Measurements from ENCODE around the gene CNTNAP5.

The CNTNAP5 gene

DNA sequence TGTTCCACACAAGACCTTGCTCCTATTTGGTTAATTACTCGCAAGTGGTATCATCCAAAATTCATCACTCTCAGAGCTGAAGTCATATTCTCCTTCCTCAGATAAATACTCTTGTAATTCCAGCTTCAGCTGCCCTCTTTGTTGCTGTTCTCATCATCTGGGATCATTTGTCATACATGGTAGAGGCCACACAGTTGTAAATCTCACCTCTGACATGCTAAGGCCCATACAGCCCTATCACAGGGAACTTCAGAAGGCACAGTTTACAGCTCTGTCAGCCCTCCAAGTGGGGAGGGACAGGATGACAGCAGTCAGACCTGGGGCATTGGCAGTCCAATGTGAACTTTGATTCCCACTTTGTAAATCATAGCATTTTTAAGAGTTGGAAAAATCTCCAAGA lies 399.0 kb downstream of the CNTNAP5 start:
- Histone ChIP-seq H3K79me2 (no peaks in the 10 kb centered on the region), H3K9ac (no peak overlapping the region), H3K4me3 (ENCODE audit: low read depth, low read length) (no peak overlapping the region), H3K27me3 (ENCODE audit: control insufficient read depth, insufficient read depth, low read length) (no peaks in the 10 kb centered on the region), H3K9me3 (ENCODE audit: control insufficient read depth, low read length) (no peaks in the 10 kb centered on the region), H3K36me3 (ENCODE audit: control insufficient read depth, insufficient read depth, low read length) (no peaks in the 10 kb centered on the region), H3K4me2 (ENCODE audit: low read length) (no peak overlapping the region), H3K27ac (no peak overlapping the region), H3K4me1 (no peaks in the 10 kb centered on the region), H2AFZ (no peak overlapping the region)
- TF ChIP-seq, protein P1, sequence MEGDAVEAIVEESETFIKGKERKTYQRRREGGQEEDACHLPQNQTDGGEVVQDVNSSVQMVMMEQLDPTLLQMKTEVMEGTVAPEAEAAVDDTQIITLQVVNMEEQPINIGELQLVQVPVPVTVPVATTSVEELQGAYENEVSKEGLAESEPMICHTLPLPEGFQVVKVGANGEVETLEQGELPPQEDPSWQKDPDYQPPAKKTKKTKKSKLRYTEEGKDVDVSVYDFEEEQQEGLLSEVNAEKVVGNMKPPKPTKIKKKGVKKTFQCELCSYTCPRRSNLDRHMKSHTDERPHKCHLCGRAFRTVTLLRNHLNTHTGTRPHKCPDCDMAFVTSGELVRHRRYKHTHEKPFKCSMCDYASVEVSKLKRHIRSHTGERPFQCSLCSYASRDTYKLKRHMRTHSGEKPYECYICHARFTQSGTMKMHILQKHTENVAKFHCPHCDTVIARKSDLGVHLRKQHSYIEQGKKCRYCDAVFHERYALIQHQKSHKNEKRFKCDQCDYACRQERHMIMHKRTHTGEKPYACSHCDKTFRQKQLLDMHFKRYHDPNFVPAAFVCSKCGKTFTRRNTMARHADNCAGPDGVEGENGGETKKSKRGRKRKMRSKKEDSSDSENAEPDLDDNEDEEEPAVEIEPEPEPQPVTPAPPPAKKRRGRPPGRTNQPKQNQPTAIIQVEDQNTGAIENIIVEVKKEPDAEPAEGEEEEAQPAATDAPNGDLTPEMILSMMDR (IDR thresholded peaks at IDR 0.05): no peak

DNA sequence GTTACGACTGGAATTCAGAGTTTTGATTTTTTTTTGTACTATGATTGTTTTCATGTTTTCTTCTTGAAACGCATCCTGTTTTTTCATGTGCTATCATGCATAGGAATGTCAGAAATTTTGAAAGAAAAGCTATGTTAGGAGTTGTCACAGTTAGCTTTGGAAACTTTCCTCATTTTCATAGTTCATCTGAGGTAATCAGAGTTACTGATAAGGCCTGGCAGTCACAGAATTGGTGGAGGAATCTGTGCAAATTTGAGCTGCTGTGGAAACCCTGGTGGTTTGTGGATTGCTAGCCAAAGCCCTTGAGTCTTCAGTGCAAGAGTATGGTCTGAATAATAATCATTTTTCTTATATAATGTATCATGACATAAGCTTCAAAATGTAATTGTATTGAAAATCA lies 401.0 kb downstream of the CNTNAP5 start:
- Histone ChIP-seq H3K9me3 (ENCODE audit: control insufficient read depth, low read length) (no peaks in the 10 kb centered on the region), H3K79me2 (no peaks in the 10 kb centered on the region), H3K4me2 (ENCODE audit: low read length) (no peak overlapping the region), H3K27me3 (ENCODE audit: control insufficient read depth, insufficient read depth, low read length) (no peaks in the 10 kb centered on the region), H3K4me3 (ENCODE audit: low read depth, low read length) (no peak overlapping the region), H2AFZ (no peak overlapping the region), H3K4me1 (no peaks in the 10 kb centered on the region), H3K27ac (no peak overlapping the region), H3K9ac (no peak overlapping the region), H3K36me3 (ENCODE audit: control insufficient read depth, insufficient read depth, low read length) (no peaks in the 10 kb centered on the region)
- TF ChIP-seq, protein P1 (IDR thresholded peaks at IDR 0.05): no peak

- H3K27me3 ChIP-seq (ENCODE audit: control insufficient read depth, insufficient read depth, low read length): no peaks in the 10 kb centered on the region
- H3K4me3 ChIP-seq (ENCODE audit: low read depth, low read length): no peak overlapping the region
- H3K9me3 ChIP-seq (ENCODE audit: control insufficient read depth, low read length): no peaks in the 10 kb centered on the region
- no peak overlapping the region for H2AFZ ChIP-seq
- H3K27ac ChIP-seq: no peak overlapping the region
- H3K36me3 ChIP-seq (ENCODE audit: control insufficient read depth, insufficient read depth, low read length): no peaks in the 10 kb centered on the region
- no peaks in the 10 kb centered on the region for H3K79me2 ChIP-seq
- no peaks in the 10 kb centered on the region for H3K4me1 ChIP-seq
- H3K4me2 ChIP-seq (ENCODE audit: low read length): no peak overlapping the region
- TF ChIP-seq, protein P1 (IDR thresholded peaks at IDR 0.05): no peak
- H3K9ac ChIP-seq: no peak overlapping the region
Observed at GRCh38 chr2:124426625-124427024, 401.5 kb downstream of the CNTNAP5 start.

- Histone ChIP-seq H3K27ac (no peak overlapping the region), H3K27me3 (ENCODE audit: control insufficient read depth, insufficient read depth, low read length) (no peaks in the 10 kb centered on the region), H3K4me1 (no peaks in the 10 kb centered on the region), H3K9ac (no peak overlapping the region), H3K4me3 (ENCODE audit: low read depth, low read length) (no peak overlapping the region), H3K9me3 (ENCODE audit: control insufficient read depth, low read length) (no peaks in the 10 kb centered on the region), H3K36me3 (ENCODE audit: control insufficient read depth, insufficient read depth, low read length) (no peaks in the 10 kb centered on the region), H3K79me2 (no peaks in the 10 kb centered on the region), H2AFZ (no peak overlapping the region), H3K4me2 (ENCODE audit: low read length) (no peak overlapping the region)
- TF ChIP-seq, protein P1 (IDR thresholded peaks at IDR 0.05): no peak
Observed at GRCh38 chr2:124437811-124438210, 412.7 kb downstream of the CNTNAP5 start.

DNA sequence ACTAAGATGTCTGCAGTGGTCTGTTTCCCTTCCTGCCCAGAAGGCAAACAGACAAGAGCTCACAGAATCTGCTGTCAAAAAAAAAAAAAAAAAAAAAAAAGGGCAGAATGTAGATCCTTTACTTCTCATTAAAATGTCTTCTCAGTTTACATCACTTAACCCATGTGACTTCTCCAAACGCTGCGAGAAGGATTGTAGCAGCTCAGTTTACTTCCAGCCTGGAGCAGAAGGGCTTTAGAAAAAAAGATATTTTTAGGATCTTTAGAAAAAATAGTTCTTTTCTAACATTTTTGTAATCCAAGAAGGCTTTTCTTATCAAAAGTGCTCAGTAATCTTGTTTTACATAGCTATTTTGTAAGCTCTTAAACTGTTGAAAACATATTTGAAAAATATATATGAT lies 425.4 kb downstream of the CNTNAP5 start:
- Histone ChIP-seq H3K4me2 (ENCODE audit: low read length) (no peak overlapping the region), H3K9ac (no peak overlapping the region), H3K4me1 (no peaks in the 10 kb centered on the region), H3K4me3 (ENCODE audit: low read depth, low read length) (no peak overlapping the region), H3K27ac (no peak overlapping the region), H3K9me3 (ENCODE audit: control insufficient read depth, low read length) (no peaks in the 10 kb centered on the region), H3K79me2 (no peaks in the 10 kb centered on the region), H2AFZ (no peak overlapping the region), H3K27me3 (ENCODE audit: control insufficient read depth, insufficient read depth, low read length) (no peaks in the 10 kb centered on the region), H3K36me3 (ENCODE audit: control insufficient read depth, insufficient read depth, low read length) (no peaks in the 10 kb centered on the region)
- TF ChIP-seq, protein P1 (IDR thresholded peaks at IDR 0.05): no peak
